Activated CD8-positive, alpha-beta memory T cell treated with anti-CD3 and anti-CD28 coated beads for 1 hour (primary cell): Measurements from ENCODE around the gene DOK7.

Experiments
- DNase-seq, 2 donors: peaks; one replicate each; pipeline ENCODE4 v3.0.0-alpha.2; 2020; ENCODE audit warnings: low read depth in 1 of 2; ENCODE audit errors: extremely low read depth in 1 of 2

Gene DOK7, protein sequence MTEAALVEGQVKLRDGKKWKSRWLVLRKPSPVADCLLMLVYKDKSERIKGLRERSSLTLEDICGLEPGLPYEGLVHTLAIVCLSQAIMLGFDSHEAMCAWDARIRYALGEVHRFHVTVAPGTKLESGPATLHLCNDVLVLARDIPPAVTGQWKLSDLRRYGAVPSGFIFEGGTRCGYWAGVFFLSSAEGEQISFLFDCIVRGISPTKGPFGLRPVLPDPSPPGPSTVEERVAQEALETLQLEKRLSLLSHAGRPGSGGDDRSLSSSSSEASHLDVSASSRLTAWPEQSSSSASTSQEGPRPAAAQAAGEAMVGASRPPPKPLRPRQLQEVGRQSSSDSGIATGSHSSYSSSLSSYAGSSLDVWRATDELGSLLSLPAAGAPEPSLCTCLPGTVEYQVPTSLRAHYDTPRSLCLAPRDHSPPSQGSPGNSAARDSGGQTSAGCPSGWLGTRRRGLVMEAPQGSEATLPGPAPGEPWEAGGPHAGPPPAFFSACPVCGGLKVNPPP

DNA sequence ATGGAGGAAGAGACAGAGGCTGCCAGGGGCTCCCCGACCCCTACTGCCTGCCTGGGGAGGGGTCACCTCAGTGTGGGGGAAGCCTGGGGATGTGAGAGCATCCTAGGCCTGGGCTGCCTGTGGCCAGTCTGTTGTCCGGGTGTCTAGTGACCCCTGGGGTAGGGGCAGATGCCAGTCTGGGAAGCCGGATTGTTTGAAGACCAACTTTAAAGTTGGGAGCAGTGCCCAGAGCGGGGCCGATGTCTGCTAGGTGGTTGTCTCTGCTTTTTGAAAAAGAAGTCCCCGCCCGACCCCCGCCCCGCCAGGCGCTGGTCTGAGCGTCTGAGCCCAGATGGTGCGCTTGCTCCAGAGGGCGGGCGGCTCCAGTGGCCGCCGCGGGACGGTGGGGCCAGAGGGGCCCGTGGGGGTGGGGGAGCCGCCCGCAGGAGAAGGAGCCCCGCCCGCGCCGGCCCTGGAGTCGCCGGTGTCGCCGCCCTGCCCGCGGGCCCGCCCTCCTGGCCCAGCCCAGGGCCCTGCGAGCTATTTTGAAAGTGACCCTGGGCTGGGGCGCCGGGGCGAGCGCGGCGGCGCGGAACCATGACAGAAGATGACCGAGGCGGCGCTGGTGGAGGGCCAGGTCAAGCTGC, at the start of gene DOK7:
TSS of gene DOK7 (plus strand) at position 517 of the 626 bp plus-strand sequence. CDS start at position 587, 70 bp downstream.
- DNase-seq = no peak

DNA sequence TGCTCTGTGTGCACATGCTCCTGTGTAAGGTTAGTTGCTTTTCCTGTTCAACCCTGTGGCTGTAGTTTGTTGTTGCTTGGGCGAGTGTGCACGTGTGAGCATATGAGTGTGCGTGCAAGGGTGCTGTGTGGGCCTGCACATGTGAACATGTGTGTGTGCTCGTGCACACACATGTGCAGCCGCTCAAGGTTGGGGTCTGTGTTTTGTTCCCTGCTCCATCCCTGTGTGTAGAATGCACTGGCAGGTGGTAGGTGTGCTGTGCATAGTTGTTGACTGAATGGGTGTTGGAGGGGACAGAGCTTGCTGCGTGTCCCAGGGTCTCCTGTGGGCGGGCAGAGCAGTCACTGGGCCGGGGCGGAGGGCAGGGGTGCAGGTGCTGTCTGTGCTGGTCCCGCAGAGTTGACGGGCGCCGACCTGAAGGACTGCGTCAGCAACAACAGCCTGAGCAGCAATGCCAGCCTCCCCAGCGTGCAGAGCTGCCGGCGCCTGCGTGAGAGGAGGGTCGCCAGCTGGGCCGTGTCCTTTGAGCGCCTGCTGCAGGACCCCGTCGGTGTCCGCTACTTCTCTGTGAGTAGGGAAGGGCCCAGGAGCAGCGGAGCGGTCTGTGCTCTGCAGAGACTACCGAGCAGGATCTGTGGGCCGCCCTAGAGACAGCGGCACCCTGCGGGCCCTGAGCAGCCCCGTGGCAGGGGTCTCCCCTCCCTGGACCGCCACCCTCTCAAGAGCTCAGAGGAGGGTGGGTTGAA, 49.3 kb upstream of the DOK7 start:
- DNase-seq = no peak

DNA sequence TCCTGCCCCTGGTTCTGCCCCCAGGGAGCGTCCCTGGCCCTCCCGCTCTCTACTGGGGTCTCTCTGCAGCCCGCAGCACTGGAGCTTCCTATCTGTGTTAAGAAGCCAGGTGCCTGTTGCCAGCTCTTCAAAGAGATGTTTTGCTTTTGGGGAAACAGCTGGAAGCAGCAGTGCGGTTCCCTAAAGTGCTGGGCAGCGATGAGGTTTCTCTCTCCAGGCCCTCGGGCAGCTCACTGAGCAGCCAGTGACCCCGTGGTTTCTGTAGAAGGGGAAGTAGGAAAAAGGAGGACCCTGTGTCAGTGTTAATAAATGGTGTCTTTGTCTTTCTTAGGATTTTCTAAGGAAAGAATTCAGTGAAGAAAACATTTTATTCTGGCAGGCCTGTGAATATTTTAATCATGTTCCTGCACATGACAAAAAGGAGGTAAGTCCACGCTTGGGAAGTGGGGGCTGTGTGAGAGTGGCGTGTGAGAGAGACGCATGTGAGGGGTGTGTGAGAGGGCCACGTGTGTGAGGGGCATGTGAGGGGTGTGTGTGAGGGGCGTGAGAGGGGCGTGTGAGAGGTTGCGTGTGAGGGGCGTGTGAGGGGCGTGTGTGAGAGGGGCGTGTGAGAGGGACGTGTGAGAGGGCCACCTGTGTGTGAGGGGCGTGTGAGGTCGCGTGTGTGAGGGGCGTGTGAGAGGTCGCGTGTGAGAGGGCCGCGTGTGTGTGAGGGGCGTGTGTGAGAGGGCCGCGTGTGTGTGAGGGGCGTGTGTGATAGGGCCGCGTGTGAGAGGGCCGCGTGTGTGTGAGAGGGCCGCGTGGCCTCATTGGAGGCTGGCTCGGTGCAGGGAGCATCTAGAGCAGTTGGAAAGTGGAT, 48.5 kb upstream of the DOK7 start:
- no peak for DNase-seq

DNA sequence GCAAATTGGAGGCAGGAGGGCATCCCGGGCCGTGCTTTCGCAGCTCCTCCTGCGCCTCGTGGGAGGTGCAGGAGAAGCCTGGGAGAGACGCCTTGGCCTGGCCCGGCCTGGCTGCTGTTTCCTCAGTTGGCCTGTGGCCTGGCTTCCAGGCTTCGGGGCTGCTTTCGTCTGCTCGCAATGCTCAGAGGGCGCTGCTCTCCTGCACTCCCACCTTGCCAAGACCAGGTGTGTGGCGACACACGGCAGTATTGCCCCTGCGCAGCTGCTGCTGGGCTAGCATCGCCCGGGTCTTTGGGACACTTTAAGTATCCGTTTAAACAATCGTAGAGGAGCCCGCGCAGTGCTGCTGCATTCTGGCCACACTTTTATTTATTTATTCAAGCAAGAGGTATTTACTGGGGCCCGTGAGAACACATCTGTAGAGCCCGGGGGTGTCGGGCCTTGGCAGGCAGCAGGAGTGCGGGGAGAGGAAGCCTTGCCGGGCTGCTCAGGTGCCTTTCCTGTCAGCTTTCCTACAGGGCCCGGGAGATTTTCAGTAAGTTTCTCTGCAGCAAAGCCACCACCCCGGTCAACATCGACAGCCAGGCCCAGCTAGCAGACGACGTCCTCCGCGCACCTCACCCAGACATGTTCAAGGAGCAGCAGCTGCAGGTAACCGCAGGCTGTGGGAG, 47.5 kb upstream of the DOK7 start:
- no peak for DNase-seq

DNA sequence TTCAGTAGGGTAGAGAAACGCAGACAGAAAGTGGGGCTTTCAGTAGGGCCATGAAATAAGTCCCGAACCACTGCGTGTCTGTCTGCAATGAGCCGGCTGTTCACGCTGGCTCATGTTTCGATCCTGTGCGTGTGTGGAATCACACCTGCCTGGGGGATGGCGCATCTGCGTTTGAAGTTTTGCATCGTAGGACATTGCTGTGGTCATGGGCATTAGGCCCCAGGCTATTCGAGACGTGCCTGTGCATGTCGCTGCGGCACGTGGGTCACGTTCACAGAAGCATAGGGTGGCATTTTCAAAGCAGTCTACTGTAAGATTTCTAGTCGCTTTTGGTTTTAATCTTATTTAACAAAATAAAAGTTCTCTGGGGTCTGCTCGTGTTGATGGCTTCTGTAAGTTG, 46.8 kb upstream of the DOK7 start:
- no peak for DNase-seq

DNA sequence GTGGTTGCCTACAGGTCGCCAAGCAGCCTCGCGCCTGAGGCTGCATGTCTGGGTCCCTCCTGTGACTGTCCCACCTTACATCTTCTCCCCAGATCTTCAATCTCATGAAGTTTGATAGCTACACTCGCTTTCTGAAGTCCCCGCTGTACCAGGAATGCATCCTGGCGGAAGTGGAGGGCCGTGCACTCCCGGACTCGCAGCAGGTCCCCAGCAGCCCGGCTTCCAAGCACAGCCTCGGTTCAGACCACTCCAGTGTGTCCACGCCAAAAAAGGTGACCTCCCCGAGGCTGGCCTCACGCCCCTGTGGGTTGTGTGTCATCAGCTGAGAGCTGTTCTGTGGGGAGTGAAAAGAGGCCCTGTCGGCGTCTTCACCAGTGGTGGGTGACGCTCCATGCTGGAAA, 46.3 kb upstream of the DOK7 start:
- DNase-seq = no peak

DNA sequence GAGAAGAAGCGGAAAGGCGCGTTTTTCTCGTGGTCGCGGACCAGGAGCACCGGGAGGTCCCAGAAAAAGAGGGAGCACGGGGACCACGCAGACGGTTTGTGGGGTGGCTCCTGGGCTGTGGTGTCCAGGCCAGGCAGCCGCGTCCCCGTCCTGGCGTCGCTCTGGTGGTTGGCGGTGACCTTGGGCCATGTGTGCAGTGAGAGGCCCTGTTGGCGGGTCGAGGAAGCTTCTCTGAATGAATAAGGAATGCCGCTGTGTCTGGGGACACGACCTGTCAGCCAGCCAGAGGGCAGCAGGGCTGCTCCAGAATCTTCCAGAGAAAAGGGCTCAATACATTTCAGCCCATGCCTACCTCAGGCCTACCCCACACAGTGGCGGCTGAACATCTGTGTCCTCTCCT, 45.7 kb upstream of the DOK7 start:
- DNase-seq = no peak

DNA sequence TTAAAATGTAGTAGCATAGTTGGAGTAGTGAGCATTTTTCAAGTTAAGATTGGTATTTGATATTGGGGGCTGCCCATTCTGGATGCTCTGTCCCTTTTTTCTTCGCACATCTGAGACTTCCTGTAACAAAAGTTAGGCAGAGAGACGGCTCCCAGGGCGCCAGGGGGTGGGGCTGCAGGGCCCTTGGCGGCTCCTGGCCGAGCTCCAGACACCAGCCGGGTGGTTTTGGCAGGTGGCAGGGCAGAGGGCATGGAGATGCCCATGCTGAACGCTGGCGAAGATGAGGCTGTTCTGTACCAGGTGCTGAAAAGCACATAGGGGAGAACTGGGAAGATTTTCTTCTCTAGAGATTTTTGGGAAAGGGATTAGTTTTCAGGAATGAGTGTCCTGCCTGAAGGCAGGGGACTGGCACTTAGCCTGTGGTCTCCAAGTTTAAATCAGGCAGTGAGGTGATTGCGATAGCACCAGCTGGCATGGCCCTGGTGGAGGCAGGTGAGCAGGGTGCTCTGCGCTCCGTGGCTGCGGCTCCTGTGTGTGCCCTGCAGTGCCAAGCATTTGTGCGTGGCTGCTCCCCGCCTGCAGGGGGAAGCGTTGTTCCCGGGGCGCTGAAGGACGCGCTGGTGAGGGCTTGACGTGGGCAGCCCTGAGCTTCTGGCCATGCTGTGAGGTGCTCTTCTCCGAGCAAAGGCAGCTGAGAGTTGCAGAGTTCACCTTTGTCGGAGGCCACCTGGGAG, 44.9 kb upstream of the DOK7 start:
- no peak for DNase-seq

DNA sequence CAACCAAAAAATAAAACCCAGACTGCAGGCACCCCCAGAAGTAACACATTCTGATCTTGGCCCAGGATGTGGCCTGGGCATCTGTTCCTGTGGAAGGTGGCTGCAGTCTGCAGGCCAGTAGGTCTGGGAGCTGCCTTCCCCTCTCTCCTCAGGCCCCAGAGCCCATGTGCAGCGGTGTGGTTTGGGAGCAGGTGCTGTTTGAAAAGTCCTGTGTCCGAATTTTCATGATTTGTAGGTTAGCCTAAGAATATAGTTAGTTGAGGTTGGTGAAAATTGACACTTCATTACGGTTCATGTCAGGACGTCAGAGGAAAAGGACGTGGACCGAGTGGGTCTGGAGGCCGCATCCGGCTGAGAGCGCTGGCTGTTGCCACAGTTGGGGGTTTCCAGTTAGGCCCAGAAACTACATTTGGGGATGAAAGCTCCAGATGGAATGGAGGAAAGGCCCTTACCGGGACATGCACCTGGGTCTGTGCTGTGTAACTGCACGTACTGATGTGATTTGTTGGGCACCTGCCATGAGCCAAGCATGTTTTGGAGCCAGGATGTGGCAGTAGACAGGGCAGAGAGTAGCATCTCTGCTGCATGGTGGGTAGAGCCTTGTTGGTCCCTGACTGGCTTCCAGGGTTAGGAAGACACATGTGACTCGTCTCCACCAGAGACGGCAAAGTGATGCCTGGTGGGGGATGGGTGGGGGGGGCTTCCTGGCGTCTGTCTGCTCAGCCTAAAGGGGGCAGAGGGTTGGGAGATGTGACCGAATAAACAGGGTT, 43.1 kb upstream of the DOK7 start:
- DNase-seq = no peak

DNA sequence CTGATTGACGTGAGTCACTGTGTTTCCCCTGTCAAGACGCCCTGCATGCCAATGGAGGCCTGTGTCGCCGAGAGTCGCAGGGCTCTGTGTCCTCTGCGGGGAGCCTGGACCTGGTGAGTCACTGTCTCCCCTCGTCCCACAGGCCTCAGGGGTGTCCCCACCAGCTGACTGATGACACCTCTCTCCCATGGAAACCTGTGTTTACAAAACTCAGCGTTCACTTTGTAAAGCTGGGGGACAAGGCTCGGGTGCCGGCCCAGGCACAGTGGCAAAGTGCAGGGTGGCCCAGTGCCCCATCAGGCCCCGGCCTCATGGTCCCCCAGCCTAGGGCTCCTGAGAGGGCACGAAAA, 42.5 kb upstream of the DOK7 start:
- no peak for DNase-seq

DNA sequence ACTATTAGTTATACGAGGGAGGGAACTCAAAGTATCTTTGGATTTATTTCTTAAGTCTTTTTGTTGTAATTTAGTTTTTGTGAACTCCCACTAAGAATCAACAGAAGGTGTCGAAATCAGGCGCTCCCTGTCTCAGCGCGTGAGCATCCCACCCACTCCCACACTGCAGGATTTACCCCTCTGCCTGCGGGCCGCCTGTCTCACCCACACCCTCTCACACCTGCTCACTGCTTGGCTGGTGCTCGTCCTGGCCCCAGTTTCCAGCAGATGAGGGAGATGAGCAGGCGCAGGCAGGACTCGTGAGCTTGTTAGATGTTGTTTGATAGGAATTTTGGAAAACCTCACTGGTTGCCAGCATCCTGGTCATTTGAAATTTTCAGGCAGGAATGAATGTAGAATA, 42.1 kb upstream of the DOK7 start:
- DNase-seq = no peak

DNA sequence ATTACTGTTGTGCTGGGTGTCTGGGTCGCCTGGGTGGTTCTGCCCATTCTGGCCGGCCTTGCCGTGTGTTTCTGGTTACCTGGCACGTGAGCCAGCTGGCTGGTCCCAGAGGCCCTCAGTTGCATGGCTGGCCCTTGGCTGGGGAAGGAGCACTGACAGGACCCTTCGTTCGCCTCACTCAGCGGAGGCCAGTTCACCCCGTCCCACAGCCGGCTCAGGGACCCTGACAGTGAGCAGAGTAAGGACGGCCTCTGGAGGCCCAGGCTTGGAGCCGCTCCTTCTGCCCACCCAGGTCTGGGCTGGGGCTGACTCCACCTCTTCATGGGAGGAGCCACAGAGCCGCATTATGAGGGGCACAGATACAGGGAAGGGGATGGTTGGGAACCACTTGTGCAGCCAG, 41.6 kb upstream of the DOK7 start:
- DNase-seq = no peak

DNA sequence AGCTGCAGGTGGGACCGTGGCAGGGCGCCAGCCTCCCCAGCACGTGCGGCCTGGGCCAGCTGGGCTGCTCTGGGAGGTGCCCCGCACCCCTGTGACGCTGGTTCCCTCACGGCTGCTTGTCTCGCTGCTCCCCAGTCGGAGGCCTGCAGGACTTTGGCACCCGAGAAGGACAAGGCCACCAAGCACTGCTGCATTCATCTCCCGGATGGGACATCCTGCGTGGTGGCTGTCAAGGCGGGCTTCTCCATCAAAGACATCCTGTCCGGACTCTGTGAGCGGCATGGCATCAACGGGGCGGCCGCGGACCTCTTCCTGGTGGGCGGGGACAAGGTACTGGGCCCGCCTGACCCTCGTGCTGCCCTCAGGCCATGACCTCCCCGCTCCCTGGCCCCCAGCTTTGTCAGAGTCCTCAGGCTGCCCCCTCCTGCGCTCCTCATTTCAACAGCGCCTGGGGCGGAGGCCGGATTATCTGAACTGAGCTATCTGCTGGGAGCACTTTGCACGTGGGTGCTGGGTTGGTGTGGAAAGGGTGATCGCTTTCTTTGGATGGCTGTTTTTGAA, 40.8 kb upstream of the DOK7 start:
- no peak for DNase-seq

DNA sequence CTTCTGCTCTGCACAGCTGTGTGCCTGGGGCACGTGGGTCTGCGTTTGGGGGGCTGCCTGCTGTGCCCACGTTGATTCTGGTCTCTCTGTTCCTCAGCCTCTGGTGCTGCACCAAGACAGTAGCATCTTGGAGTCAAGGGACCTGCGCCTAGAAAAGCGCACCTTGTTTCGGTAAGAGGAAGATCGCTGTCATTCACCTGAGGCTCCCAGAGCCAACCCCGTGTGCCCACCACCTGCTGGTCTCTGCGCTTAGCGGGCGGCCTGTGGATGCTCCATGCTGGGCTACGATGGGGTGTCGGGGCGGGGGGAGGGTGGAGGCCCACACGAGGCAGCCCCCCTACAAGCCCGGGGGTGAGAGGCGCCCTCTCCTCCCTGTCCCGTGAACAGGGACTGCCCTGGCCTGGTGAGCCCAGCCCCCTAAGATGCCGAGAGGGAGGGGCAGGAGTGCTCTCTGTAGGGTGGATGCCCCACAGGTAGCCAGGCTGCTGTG, 40.3 kb upstream of the DOK7 start:
- DNase-seq = no peak

DNA sequence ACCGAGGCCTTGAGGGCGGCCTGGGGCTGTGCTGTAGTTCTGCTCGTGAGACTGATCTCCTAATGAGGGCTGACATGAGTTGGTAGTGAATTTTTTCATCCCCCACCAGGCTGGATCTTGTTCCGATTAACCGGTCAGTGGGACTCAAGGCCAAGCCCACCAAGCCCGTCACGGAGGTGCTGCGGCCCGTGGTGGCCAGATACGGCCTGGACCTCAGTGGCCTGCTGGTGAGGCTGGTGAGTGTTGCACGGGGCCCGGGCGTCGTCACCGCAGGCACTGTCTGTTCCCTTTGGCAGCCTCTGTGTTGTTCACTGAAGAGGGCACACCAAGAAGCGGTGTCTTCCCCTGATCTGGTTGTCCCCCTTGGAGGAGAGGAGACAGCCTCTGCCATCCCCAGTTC, 39.7 kb upstream of the DOK7 start:
- DNase-seq = no peak

DNA sequence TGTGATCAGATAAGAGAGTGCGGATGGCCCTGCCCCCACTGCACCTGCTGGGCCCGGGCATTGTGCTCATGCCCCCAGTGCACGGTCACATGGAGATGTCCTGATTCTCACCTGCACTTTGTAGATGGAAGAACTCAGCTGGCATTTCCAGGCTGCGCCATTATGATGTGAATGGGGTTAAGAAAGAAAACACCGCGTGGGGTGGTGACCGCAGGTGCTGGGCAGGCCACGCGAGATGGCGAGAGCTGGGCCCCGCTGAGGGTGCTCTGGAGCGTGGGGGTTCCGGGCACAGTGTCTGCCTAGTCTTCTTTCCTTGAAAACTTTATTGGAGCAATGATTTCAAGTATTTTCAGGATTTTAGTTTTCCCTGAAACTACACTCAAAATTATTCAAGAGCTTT, 39.2 kb upstream of the DOK7 start:
- DNase-seq = no peak

DNA sequence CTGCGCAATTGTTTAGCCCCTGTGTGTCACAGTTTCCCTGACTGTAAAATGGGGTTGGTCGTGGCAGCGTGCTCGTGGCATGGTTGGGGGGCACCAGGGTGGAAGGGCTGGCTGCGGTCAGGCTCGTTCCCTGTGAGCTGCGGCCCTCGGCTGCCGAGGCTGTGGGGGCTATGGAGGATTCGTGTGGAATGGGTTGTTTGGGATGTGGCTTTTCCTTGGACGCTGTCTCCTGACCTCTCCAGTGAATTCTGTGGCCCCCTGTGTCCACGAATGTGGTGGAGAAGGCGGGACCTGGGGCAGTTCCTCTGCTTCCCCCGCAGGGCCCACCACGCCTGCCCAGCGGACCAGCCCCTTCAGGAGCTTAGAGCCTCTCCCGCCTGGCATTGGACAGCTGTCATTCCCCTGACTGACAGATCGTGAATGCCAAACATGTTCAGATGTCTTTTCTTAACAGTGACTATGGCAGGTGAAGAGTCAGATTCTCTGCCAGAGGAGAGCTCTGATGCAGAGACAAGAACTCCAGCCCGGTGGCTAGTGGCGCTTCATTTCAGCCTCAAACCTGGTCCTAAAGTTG, 38.5 kb upstream of the DOK7 start:
- no peak for DNase-seq

DNA sequence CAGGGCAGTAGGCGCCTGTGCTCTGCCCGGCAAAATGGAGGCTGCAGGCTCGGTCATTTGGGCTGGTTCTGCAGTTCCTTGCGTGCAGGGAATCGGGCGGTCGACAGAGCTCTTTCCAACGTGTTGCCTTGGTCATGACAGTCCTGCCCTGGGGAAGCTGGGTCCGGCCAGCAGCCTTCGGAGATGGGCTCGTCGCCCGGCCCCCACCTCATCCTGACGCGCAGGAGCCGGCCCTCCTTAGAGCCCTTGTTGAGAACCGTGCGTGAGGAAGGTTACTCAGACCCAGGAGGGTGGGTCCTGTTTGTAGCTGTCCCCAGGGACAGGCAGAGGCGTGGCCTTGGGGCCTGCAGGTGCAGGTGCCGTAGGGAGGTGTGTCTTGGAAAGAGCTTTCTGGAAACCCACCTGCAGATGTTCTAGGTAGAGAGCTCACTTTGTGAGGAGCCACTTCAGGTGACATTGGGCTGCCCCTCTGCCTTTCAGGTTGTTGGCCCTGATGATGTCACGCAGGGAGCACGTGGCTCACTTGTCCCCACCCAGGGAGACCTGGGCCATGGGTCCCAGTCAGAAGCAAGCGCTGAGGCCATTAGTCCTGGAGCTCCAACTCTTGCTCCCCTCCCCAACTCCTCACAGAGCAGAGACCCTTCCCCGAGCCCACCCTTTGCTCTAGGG, 36.5 kb upstream of the DOK7 start:
- no peak for DNase-seq
